ENCODE results near the gene SUB1.
"Not testable (repeated sequence)": the region's sequence is repeated elsewhere in the genome, so short reads cannot be mapped to it uniquely, and the experiment has no call there.

SUB1 gene

GRCh38 chr5:32565145-32565544, 20.2 kb upstream of the SUB1 start:
- DNase-seq (ENCODE audit: low read depth), result no peak

GRCh38 chr5:32566319-32567111, 18.8 kb upstream of the SUB1 start:
- DNase-seq (ENCODE audit: low read depth), result no peak

GRCh38 chr5:32571128-32571527, 14.2 kb upstream of the SUB1 start:
- DNase-seq (ENCODE audit: low read depth), result no peak

GRCh38 chr5:32572778-32573480, 12.4 kb upstream of the SUB1 start:
- DNase-seq (ENCODE audit: low read depth), result no peak

- not testable (repeated sequence) for DNase-seq (ENCODE audit: low read depth)
Observed at GRCh38 chr5:32573481-32573854, 11.9 kb upstream of the SUB1 start.

- DNase-seq (ENCODE audit: low read depth), result no peak
Observed at GRCh38 chr5:32574540-32575175, 10.7 kb upstream of the SUB1 start.

- no peak for DNase-seq (ENCODE audit: low read depth)
Observed at GRCh38 chr5:32578363-32578762, 7.0 kb upstream of the SUB1 start.

GRCh38 chr5:32578764-32579163, 6.6 kb upstream of the SUB1 start:
- no peak for DNase-seq (ENCODE audit: low read depth)

GRCh38 chr5:32581010-32581785, 4.2 kb upstream of the SUB1 start:
- DNase-seq (ENCODE audit: low read depth), result no peak

GRCh38 chr5:32583582-32584232, 1.6 kb upstream of the SUB1 start:
- no peak for DNase-seq (ENCODE audit: low read depth)

GRCh38 chr5:32584646-32585045, 711 bp upstream of the SUB1 start:
- DNase-seq (ENCODE audit: low read depth), result no peak

GRCh38 chr5:32585122-32585445, 273 bp upstream of the SUB1 start:
- no peak for DNase-seq (ENCODE audit: low read depth)

- DNase-seq (ENCODE audit: low read depth), result no peak
Observed at GRCh38 chr5:32586276-32586599, 881 bp downstream of the SUB1 start.

GRCh38 chr5:32587067-32587551, 1.8 kb downstream of the SUB1 start:
- DNase-seq (ENCODE audit: low read depth), result no peak

GRCh38 chr5:32589416-32589815, 4.1 kb downstream of the SUB1 start:
- no peak for DNase-seq (ENCODE audit: low read depth)

- no peak for DNase-seq (ENCODE audit: low read depth)
Observed at GRCh38 chr5:32589942-32590869, 4.8 kb downstream of the SUB1 start.

- no peak for DNase-seq (ENCODE audit: low read depth)
Observed at GRCh38 chr5:32595118-32595517, 9.8 kb downstream of the SUB1 start.

- DNase-seq (ENCODE audit: low read depth), result no peak
Observed at GRCh38 chr5:32597041-32597629, 11.8 kb downstream of the SUB1 start.

GRCh38 chr5:32598260-32598937, 13.0 kb downstream of the SUB1 start:
- DNase-seq (ENCODE audit: low read depth), result no peak

- DNase-seq (ENCODE audit: low read depth), result no peak
Observed at GRCh38 chr5:32598997-32599549, 13.7 kb downstream of the SUB1 start.
